H9 (cell line): ENCODE measurements around the gene PUM1. TPM values are rescaled to one million over a fixed set of nuclear protein-coding genes. Genes with fewer than 3 reads are reported as not detected.

ENCODE experiments used
- DNase-seq: peaks from one replicate; pipeline ENCODE4 v3.0.0-alpha.2; 2017
- H2AFZ ChIP-seq: one replicate; pipeline ENCODE4 v1.6.1; 2013; ENCODE audit warnings: mild to moderate bottlenecking, low read length, control low read depth, moderate library complexity
- H2AK5ac ChIP-seq: 2 replicates; pipeline ENCODE4 v1.6.1; 2013; ENCODE audit warnings: low read length, control low read depth, mixed read lengths; ENCODE audit not compliant: insufficient read length
- H2BK120ac ChIP-seq: one replicate; pipeline ENCODE4 v1.6.1; 2013; ENCODE audit warnings: low read depth, mild to moderate bottlenecking, low read length, control low read depth, inconsistent platforms; ENCODE audit not compliant: poor library complexity, severe bottlenecking
- H2BK12ac ChIP-seq: 2 replicates; pipeline ENCODE4 v1.6.1; 2013; ENCODE audit warnings: low read length, control low read depth, mixed read lengths, low read depth; ENCODE audit not compliant: insufficient read length
- H2BK15ac ChIP-seq: 2 replicates; pipeline ENCODE4 v1.6.1; 2013; ENCODE audit warnings: low read depth, low read length, control low read depth
- H2BK20ac ChIP-seq: one replicate; pipeline ENCODE4 v1.6.1; 2013; ENCODE audit warnings: low read depth, mild to moderate bottlenecking, low read length, control low read depth, inconsistent platforms; ENCODE audit not compliant: poor library complexity, severe bottlenecking
- H2BK5ac ChIP-seq: 2 replicates; pipeline ENCODE4 v1.6.1; 2013; ENCODE audit warnings: low read length, control low read depth, mixed read lengths; ENCODE audit not compliant: insufficient read length
- H3K14ac ChIP-seq: 2 replicates; pipeline ENCODE4 v1.6.1; 2013; ENCODE audit warnings: low read length, control low read depth; ENCODE audit not compliant: insufficient read depth
- H3K18ac ChIP-seq: 2 replicates; pipeline ENCODE4 v1.6.1; 2013; ENCODE audit warnings: low read depth, mild to moderate bottlenecking, mixed read lengths, low read length, control low read depth; ENCODE audit not compliant: insufficient read length
- H3K23ac ChIP-seq: 2 replicates; pipeline ENCODE4 v1.6.1; 2013; ENCODE audit warnings: low read length, control low read depth, mixed read lengths, low read depth; ENCODE audit not compliant: insufficient read length
- H3K23me2 ChIP-seq: 2 replicates; pipeline ENCODE4 v1.6.1; 2013; ENCODE audit warnings: low read depth, mild to moderate bottlenecking, mixed read lengths, low read length, control low read depth; ENCODE audit not compliant: insufficient read length, poor library complexity, severe bottlenecking
- H3K27ac ChIP-seq: 2 replicates; pipeline ENCODE4 v1.5.1; 2013; ENCODE audit warnings: low read length, control low read depth, mixed read lengths, low read depth; ENCODE audit not compliant: insufficient read length
- H3K27me3 ChIP-seq: 2 replicates; pipeline ENCODE4 v1.6.1; 2013; ENCODE audit warnings: low read length, control low read depth, inconsistent platforms; ENCODE audit not compliant: insufficient read depth
- H3K4ac ChIP-seq: 2 replicates; pipeline ENCODE4 v1.6.1; 2013; ENCODE audit warnings: low read depth, mild to moderate bottlenecking, control low read depth, inconsistent platforms, low read length, moderate library complexity
- H3K4me1 ChIP-seq: 2 replicates; pipeline ENCODE4 v1.6.1; 2013; ENCODE audit warnings: low read length, control low read depth, inconsistent platforms; ENCODE audit not compliant: insufficient read depth
- H3K4me2 ChIP-seq: 2 replicates; pipeline ENCODE4 v1.6.1; 2013; ENCODE audit warnings: low read length, control low read depth, mixed read lengths; ENCODE audit not compliant: insufficient read length, insufficient read depth
- H3K56ac ChIP-seq: 2 replicates; pipeline ENCODE4 v1.6.1; 2013; ENCODE audit warnings: low read depth, mild to moderate bottlenecking, mixed read lengths, low read length, control low read depth; ENCODE audit not compliant: insufficient read length
- H3K79me1 ChIP-seq: 2 replicates; pipeline ENCODE4 v1.6.1; 2013; ENCODE audit warnings: low read depth, mild to moderate bottlenecking, moderate library complexity, low read length, control low read depth, inconsistent platforms; ENCODE audit not compliant: insufficient read depth, poor library complexity, severe bottlenecking
- H3K79me2 ChIP-seq: 2 replicates; pipeline ENCODE4 v1.6.1; 2013; ENCODE audit warnings: low read length, control low read depth, inconsistent platforms; ENCODE audit not compliant: insufficient read depth
- H3K9ac ChIP-seq: 2 replicates; pipeline ENCODE4 v1.6.1; 2013; ENCODE audit warnings: low read length, control low read depth, mixed read lengths; ENCODE audit not compliant: insufficient read length; ENCODE audit errors: extremely low read depth
- H3K9me3 ChIP-seq: one replicate; pipeline ENCODE4 v1.6.1; 2013; ENCODE audit warnings: low read depth, low read length, inconsistent platforms; ENCODE audit not compliant: control insufficient read depth
- H3T11ph ChIP-seq: one replicate; pipeline ENCODE4 v1.6.1; 2013; ENCODE audit warnings: mild to moderate bottlenecking, low read length, control low read depth, inconsistent platforms
- H4K20me1 ChIP-seq: one replicate; pipeline ENCODE4 v1.6.1; 2013; ENCODE audit not compliant: control insufficient read depth, insufficient read length, insufficient read depth
- H4K5ac ChIP-seq: 2 replicates; pipeline ENCODE4 v1.6.1; 2013; ENCODE audit warnings: low read depth, mild to moderate bottlenecking, mixed read lengths, low read length, control low read depth; ENCODE audit not compliant: insufficient read length
- H4K8ac ChIP-seq: replicated peaks from 2 replicates; pipeline ENCODE4 v1.6.1; 2013; ENCODE audit warnings: low read length, control low read depth, mixed read lengths, low read depth; ENCODE audit not compliant: insufficient read length
- H4K91ac ChIP-seq: 2 replicates; pipeline ENCODE4 v1.6.1; 2013; ENCODE audit warnings: low read depth, mild to moderate bottlenecking, moderate library complexity, mixed read lengths, low read length, control low read depth; ENCODE audit not compliant: insufficient read length
- H3K27ac Mint-ChIP-seq, 3 experiments: 2 replicates in 2 of 3; 3 replicates in 1 of 3; pipeline ENCODE4 v1.8.0; 2020 to 2021; ENCODE audit warnings: mixed read lengths in 3 of 3, mild to moderate bottlenecking in 1 of 3, moderate library complexity in 1 of 3
- H3K27me3 Mint-ChIP-seq: 2 replicates; pipeline ENCODE4 v1.8.0; 2021; ENCODE audit warnings: low read depth, mild to moderate bottlenecking, moderate library complexity, mixed read lengths
- H3K36me3 Mint-ChIP-seq, 3 experiments: 2 replicates in 2 of 3; 3 replicates in 1 of 3; pipeline ENCODE4 v1.8.0; 2020 to 2021; ENCODE audit warnings: low read depth in 3 of 3, mixed read lengths in 3 of 3; ENCODE audit not compliant: insufficient read depth in 1 of 3
- H3K4me1 Mint-ChIP-seq, 2 experiments: 2 replicates each; pipeline ENCODE4 v1.8.0; 2020; ENCODE audit warnings: mixed read lengths in 2 of 2
- H3K4me3 Mint-ChIP-seq, 2 experiments: 2 replicates in 1 of 2; 3 replicates in 1 of 2; pipeline ENCODE4 v1.8.0; 2020 to 2021; ENCODE audit warnings: mild to moderate bottlenecking in 2 of 2, mixed read lengths in 2 of 2, moderate library complexity in 1 of 2
- H3K9me3 Mint-ChIP-seq, 2 experiments: 2 replicates in 1 of 2; 3 replicates in 1 of 2; pipeline ENCODE4 v1.8.0; 2020; ENCODE audit warnings: mild to moderate bottlenecking in 2 of 2, mixed read lengths in 2 of 2, moderate library complexity in 1 of 2
- CTCF ChIP-seq: fragments of 200-600 bp; sonication (generic); conservative IDR thresholded peaks from 3 replicates; pipeline ENCODE4 v1.8.0; 2021; ENCODE audit warnings: antibody characterized with exemption, mild to moderate bottlenecking
- WGBS: extraction: QIAGEN DNeasy Blood & Tissue Kit; methylation state at CpG from one replicate; pipeline ENCODE4 v1.1.7; 2013; ENCODE audit warnings: missing lambda C conversion rate, low lambda C conversion rate, mixed read lengths; ENCODE audit not compliant: insufficient read length; ENCODE audit errors: extremely low coverage; 5-methylcytosine and 5-hydroxymethylcytosine counted together
- total RNA-seq: library from RNA; stranded (reverse); gene quantifications from 2 replicates; pipeline ENCODE4 v1.2.1, GENCODE V29; 2021

The PUM1 gene
- total RNA-seq, 1 experiment from 2014 or later: 164 TPM

GRCh38 chr1:30914587-30914922 lies 151.0 kb downstream of the PUM1 start:
- Histone ChIP-seq H2AFZ (no peak overlapping the region), H4K5ac (no peak overlapping the region), H3K27ac (no peak overlapping the region), H2BK15ac (no peak overlapping the region), H3K27me3 (no peaks in the 10 kb centered on the region), H3K14ac (no peak overlapping the region; the same call in 1 of the 2 replicates), H3K9me3 (no peaks in the 10 kb centered on the region), H4K8ac (no peak overlapping the region), H2BK5ac (no peak overlapping the region), H3K18ac (no peak overlapping the region), H4K20me1 (no peaks in the 10 kb centered on the region), H3T11ph (no peak overlapping the region), H2BK120ac (no peak overlapping the region), H3K4me2 (no peak overlapping the region), H4K91ac (no peak overlapping the region), H2AK5ac (no peak overlapping the region), H3K9ac (no peak overlapping the region), H3K4ac (no peak overlapping the region), H3K23me2 (no peaks in the 10 kb centered on the region), H3K79me1 (no peaks in the 10 kb centered on the region), H3K23ac (no peak overlapping the region), H2BK20ac (no peak overlapping the region), H3K79me2 (no peaks in the 10 kb centered on the region), H2BK12ac (no peak overlapping the region), H3K56ac (no peak overlapping the region), H3K4me1 (peaks cover 5% of the 10 kb centered on the region; the same call in 1 of the 2 replicates)
- WGBS: no CpG with 5 or more reads among the region's 3 CpGs
- no peaks in the 10 kb centered on the region for H3K36me3 Mint-ChIP-seq
- TF ChIP-seq CTCF: no peak
- no peak for DNase-seq
- H3K4me1 Mint-ChIP-seq: peaks cover 12 to 30% of the 10 kb centered on the region in 2 experiments
- H3K4me3 Mint-ChIP-seq: no peak overlapping the region
- H3K27ac Mint-ChIP-seq: peak overlapping the region in 1 of 3 experiments; percentile 44; a peak in 3 of 7 replicates
- H3K9me3 Mint-ChIP-seq: no peaks in the 10 kb centered on the region
- H3K27me3 Mint-ChIP-seq: peaks cover 7% of the 10 kb centered on the region
